IPS-18c (cell line): ENCODE results near the gene RGS6.
"Not testable (repeated sequence)": the region's sequence is repeated elsewhere in the genome, so short reads cannot be mapped to it uniquely, and the experiment has no call there.

Experiments
- H3K4me3 ChIP-seq: 2 replicates; pipeline ENCODE4 v1.7.0; 2013; ENCODE audit warnings: low read depth, mild to moderate bottlenecking, low read length, moderate library complexity; ENCODE audit not compliant: insufficient read depth
- H3K9me3 ChIP-seq: one replicate; pipeline ENCODE4 v1.6.1; 2013; ENCODE audit warnings: mild to moderate bottlenecking, low read length, moderate library complexity; ENCODE audit not compliant: control insufficient read depth, insufficient read depth

The RGS6 gene

GRCh38 chr14:71939344-71939743 lies 7.1 kb downstream of the RGS6 start:
- not testable (repeated sequence) for H3K9me3 ChIP-seq

GRCh38 chr14:71940500-71940899 lies 8.3 kb downstream of the RGS6 start:
- not testable (repeated sequence) for H3K9me3 ChIP-seq, H3K4me3 ChIP-seq

More at GRCh38 chr14:71939344-71939743, 7.1 kb downstream of the RGS6 start:
- H3K4me3 ChIP-seq: not testable (repeated sequence)

DNA sequence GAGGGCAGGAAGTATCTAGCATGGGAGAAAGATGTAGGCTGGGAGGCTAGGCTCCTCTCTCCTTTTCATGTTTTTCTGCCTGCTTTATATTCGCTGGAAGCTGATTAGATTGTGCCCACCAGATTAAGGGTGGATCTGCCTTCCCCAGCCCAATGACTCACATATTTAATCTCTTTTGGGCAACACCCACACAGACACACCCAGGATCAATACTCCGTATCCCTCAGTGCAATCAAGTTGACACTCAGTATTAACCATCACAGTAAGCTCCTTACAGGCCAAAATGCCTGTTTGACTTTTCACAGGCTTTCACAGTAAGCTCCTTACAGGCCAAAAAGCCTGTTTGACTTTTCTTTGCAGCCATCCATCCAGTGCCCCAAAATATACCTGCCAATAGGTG lies 9.4 kb downstream of the RGS6 start:
- H3K4me3 ChIP-seq, H3K9me3 ChIP-seq: not testable (repeated sequence)

GRCh38 chr14:71942904-71943694 lies 10.9 kb downstream of the RGS6 start:
- peaks cover 7% of the 10 kb centered on the region for H3K9me3 ChIP-seq
- H3K4me3 ChIP-seq: no peak overlapping the region

GRCh38 chr14:71943695-71944018 lies 11.4 kb downstream of the RGS6 start:
- no peak overlapping the region for H3K4me3 ChIP-seq
- peaks cover 7% of the 10 kb centered on the region for H3K9me3 ChIP-seq

GRCh38 chr14:71947947-71948500 lies 15.8 kb downstream of the RGS6 start:
- H3K4me3 ChIP-seq: no peak overlapping the region
- no peaks in the 10 kb centered on the region for H3K9me3 ChIP-seq

DNA sequence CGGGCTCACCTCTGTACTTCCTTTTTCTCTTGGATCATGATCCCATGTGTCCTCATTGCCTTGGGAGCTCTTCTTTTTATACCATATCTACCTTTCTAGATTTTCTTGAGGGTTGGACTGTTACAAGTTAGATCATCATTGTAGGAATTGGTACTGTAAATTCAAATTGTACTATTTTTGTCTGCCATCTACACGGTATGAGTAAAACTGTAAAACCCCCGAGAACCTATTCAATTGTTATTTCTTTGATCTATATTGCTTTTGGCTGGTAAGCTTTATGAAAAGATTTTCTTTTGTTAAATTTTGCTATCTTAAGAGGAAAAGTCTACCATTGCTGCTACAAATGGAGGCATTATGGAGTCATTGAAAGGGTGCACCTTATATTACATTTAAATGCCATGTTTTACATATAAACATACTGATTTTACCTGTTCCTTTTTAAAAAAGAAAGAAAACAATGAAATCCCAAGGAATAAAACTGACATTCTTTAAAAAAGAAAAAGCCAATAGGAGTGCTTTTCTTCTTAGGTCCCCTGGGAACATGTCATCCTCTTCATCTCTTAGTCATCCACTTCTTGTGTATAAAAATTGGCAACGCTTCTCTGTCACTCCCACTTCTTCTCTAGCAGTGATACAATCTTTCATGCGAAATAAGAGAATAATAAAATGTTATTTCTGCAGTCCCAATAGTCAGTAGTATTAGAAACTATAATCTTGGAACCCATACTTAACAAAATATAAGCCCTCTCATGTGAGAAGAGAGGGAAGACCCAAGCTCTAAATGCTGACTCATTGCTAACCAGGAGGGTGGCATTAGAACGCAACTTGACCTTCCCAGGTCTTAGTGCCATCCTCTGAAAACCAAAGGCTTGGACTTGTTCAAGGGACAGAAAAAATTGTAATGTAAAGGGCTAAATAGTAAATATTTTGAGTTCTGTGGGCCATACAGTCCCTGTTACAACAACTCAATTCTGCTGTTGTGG lies 20.4 kb downstream of the RGS6 start:
- no peaks in the 10 kb centered on the region for H3K9me3 ChIP-seq
- H3K4me3 ChIP-seq: no peak overlapping the region

DNA sequence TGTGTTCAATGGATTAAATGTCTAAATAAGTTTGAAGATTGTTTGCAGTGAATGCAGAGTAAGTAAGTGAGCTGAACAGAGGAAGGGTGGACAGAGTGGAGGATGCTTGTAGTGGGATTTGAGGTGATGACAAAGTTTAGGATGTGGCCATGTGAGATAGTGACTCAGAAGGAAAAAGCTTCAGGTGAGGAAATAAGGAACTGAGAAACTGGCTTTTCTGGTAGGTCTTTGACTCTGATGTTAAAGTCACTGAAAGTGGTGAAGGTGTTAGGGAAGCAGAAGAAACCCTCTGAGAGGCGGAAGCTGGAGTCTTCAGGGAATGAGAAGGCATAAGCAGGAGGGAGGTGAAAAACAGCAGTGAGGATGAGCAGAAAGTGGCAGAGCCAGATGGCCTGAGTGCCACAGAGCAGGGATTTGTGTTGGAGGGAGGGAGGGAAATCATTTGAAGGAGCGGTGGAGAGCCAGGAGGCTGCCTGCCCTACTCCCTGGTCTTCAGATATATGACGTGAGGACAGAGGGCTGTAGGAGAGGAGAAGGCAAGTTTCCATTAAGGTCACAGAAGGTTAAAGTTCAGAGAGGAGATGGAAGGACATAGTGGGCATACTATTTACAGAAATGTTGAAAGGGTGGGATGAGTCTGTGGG lies 24.8 kb downstream of the RGS6 start:
- Histone ChIP-seq H3K4me3 (no peak overlapping the region), H3K9me3 (no peaks in the 10 kb centered on the region)

GRCh38 chr14:71959055-71959454 lies 26.8 kb downstream of the RGS6 start:
- Histone ChIP-seq H3K4me3 (no peak overlapping the region), H3K9me3 (no peaks in the 10 kb centered on the region)

- H3K9me3 ChIP-seq: no peaks in the 10 kb centered on the region
- no peak overlapping the region for H3K4me3 ChIP-seq
These were observed 28.5 kb downstream of the RGS6 start for GRCh38 chr14:71960494-71961353.

GRCh38 chr14:71961972-71962371 lies 29.7 kb downstream of the RGS6 start:
- Histone ChIP-seq H3K4me3 (no peak overlapping the region), H3K9me3 (no peaks in the 10 kb centered on the region)

- H3K9me3 ChIP-seq: no peaks in the 10 kb centered on the region
These were observed 32.5 kb downstream of the RGS6 start for GRCh38 chr14:71964716-71965115.

GRCh38 chr14:71966528-71966927 lies 34.3 kb downstream of the RGS6 start:
- Histone ChIP-seq H3K9me3 (no peaks in the 10 kb centered on the region), H3K4me3 (no peak overlapping the region)

More at GRCh38 chr14:71964716-71965115, 32.5 kb downstream of the RGS6 start:
- no peak overlapping the region for H3K4me3 ChIP-seq

- Histone ChIP-seq H3K9me3 (peaks cover 2% of the 10 kb centered on the region), H3K4me3 (no peak overlapping the region)
These were observed 35.5 kb downstream of the RGS6 start for GRCh38 chr14:71967704-71968103.

- no peak overlapping the region for H3K4me3 ChIP-seq
- H3K9me3 ChIP-seq: peaks cover 2% of the 10 kb centered on the region
These were observed 38.0 kb downstream of the RGS6 start for GRCh38 chr14:71970272-71970671.

GRCh38 chr14:71985538-71986189 lies 53.4 kb downstream of the RGS6 start:
- H3K4me3 ChIP-seq: no peak overlapping the region
- no peaks in the 10 kb centered on the region for H3K9me3 ChIP-seq
